PC-3 (cell line): ENCODE measurements around the gene BFSP2.

Experiments
- CTCF ChIP-seq: fragments of 300-600 bp; sonication (generic); conservative IDR thresholded peaks from 2 replicates; pipeline ENCODE4 v1.5.1; 2017; ENCODE audit warnings: antibody characterized with exemption, low read depth, mild to moderate bottlenecking, low read length
- EZH2 ChIP-seq: fragments of 300-600 bp; sonication (generic); IDR thresholded peaks from one replicate; pipeline ENCODE4 v1.6.1; 2017; ENCODE audit warnings: antibody characterized with exemption, mild to moderate bottlenecking, low read length; ENCODE audit not compliant: unreplicated experiment
- EZH2phosphoT487 ChIP-seq: fragments of 300-600 bp; sonication (generic); IDR thresholded peaks from 2 replicates; pipeline ENCODE4 v1.6.1; 2018; ENCODE audit warnings: mild to moderate bottlenecking, antibody characterized with exemption, low read length, borderline replicate concordance

- no peak for TF ChIP-seq EZH2phosphoT487
- TF ChIP-seq CTCF: no peak
- TF ChIP-seq EZH2: no peak
Observed at GRCh38 chr3:133408366-133408765, 8.5 kb downstream of the BFSP2 start.
